Right kidney (tissue), 9 donors: ENCODE measurements around the gene APOL1.
"Not testable (repeated sequence)": the region's sequence is repeated elsewhere in the genome, so short reads cannot be mapped to it uniquely, and the experiment has no call there.

Experiments used
- DNase-seq: peaks from one replicate; pipeline ENCODE4 v3.0.0-alpha.2; 2016
- long read RNA-seq, 8 donors: transcript quantifications; one replicate each; lab custom pipeline, GENCODE V29; 2026

APOL1 gene
- long read RNA-seq, donor 1, partial matches to known transcripts = 0 of 1 reads
- long read RNA-seq, donor 1, other reads (novel, unspliced or antisense) = 0 of 1 reads
- long read RNA-seq, donor 2 = 0 reads
- long read RNA-seq, donor 3, partial matches to known transcripts = 0 of 2 reads
- long read RNA-seq, donor 3, other reads (novel, unspliced or antisense) = 0 of 2 reads
- long read RNA-seq, donor 4, partial matches to known transcripts = 0 of 1 reads
- long read RNA-seq, donor 4, other reads (novel, unspliced or antisense) = 0 of 1 reads
- long read RNA-seq, donor 5, partial matches to known transcripts = 0 of 1 reads
- long read RNA-seq, donor 5, other reads (novel, unspliced or antisense) = 0 of 1 reads
- long read RNA-seq, donor 6, partial matches to known transcripts = 0 of 2 reads
- long read RNA-seq, donor 6, other reads (novel, unspliced or antisense) = 0 of 2 reads
- long read RNA-seq, donor 7, partial matches to known transcripts = 0 of 10 reads
- long read RNA-seq, donor 7, other reads (novel, unspliced or antisense) = 8 of 10 reads
- long read RNA-seq, donor 8, partial matches to known transcripts = 0 of 5 reads
- long read RNA-seq, donor 8, other reads (novel, unspliced or antisense) = 5 of 5 reads

GRCh38 chr22:36252754-36253522 is at the start of gene APOL1:
Gene APOL1 (plus strand): TSS chr22:36253133. CDS start chr22:36254956, 1,823 bp downstream.
- no peak for DNase-seq

GRCh38 chr22:36203441-36203840 is 49.5 kb upstream of the APOL1 start:
- DNase-seq = not testable (repeated sequence)

GRCh38 chr22:36204001-36204631 is 48.8 kb upstream of the APOL1 start:
- DNase-seq = no peak

DNA sequence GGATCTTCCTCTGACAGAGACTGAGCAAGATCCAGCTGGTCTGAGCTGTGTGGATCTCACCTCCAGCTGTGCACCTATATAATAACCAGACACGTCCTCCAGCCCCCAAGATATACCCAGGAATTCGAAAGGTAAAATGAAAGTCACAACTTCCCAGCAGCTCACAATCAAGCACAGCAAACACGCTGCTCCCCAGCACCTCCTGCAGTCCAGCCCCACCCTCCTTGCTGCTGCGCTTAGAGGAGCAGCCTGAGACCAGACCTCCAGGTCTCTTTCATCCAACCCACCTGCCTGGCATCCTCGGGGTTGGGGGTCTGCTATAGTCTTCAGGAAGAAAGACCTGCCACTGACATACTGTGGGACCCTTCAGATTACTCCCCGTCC is 48.3 kb upstream of the APOL1 start:
- DNase-seq = no peak

DNA sequence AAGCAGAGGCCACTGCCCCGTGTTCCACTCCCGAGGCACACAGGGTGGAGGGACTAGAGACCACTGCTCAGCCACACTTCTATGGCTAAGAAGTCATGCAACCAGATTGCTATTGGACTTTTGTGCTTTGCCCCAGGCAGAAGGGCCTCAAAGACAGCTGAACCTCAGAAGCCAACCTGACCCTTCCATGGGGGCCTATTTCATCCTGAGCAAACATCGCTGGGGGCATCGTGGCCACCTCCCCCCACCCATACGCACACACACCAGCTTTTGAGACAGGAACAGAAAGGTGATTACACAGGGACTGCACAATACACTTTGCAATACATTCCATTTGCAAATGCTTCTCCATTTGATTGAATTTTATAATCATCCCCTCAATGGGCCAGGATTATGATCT is 47.4 kb upstream of the APOL1 start:
- DNase-seq = not testable (repeated sequence)

- no peak for DNase-seq
Observed at GRCh38 chr22:36206255-36206654, 46.7 kb upstream of the APOL1 start.

DNA sequence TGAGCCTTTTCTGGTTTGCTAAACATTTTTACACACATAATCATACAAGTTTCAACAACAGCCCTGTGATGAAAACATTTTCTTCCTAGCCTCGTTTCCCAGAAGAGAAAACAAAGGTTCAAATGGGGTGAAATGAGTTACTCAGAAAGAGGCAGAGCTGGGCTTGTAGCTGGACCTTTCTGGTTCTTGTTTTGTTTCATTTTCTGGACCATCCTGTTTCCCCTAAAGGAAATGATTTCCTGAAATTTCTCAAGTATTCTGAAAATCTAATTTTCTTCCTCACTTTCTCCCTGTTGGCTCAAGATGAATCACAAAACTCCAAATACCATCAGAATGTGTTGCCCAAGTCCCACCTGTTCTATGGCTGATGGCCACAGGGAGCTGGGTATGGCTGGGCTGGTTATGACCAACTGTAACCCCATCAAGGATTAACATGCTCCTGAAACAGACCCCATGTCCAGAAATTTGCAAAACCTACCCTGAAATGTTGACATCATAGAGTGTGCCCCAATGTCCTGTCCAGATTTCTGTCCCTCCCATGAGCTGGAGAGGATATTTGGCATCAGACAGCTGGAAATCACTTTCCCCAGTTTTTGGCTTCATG is 44.7 kb upstream of the APOL1 start:
- no peak for DNase-seq

DNA sequence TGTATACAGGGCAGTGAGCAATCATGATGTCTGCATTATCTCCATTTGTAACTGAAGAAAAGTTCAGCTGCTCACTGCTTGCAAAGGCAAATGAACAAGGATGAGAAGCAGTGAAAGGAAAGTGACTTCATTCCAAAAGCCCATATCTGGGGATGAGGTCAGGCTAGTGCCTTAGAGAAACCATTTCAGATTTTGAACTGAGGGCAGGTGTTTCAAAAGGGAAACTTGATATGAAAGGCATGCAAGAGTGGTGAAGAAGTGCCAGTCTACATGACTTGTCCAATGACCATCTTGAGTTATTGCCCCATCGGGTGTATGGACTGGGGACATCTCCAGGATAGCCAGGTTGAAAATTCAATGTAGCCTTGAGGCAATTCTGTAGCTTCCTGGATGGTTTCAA is 44.0 kb upstream of the APOL1 start:
- DNase-seq = no peak

GRCh38 chr22:36209488-36209908 is 43.4 kb upstream of the APOL1 start:
- DNase-seq = not testable (repeated sequence)

GRCh38 chr22:36210224-36210623 is 42.7 kb upstream of the APOL1 start:
- no peak for DNase-seq

- DNase-seq = no peak
Observed at GRCh38 chr22:36211237-36211861, 41.6 kb upstream of the APOL1 start.

GRCh38 chr22:36212901-36213300 is 40.0 kb upstream of the APOL1 start:
- DNase-seq = no peak

DNA sequence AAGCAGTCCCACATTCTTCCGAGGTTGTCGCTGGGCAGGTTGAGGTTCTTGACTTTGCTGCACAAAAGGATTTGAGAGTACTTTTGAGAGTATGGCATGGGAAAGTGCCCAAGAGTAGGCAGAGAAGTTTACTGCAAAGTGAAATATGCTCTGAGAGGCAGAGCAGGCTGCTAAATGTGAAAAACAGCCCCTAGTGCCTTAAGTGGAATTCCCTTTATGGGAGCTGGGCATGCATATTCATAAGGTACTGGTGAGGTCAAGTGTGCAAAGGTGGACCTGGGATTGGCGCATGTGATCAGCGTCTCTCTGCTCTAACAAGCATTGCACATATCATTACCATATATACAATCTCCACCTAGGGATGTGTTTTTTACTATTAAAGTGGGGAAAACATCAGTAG is 39.3 kb upstream of the APOL1 start:
- DNase-seq = no peak

GRCh38 chr22:36215981-36216380 is 37.0 kb upstream of the APOL1 start:
- no peak for DNase-seq

GRCh38 chr22:36218648-36219193 is 34.2 kb upstream of the APOL1 start:
- no peak for DNase-seq

- DNase-seq = no peak
Observed at GRCh38 chr22:36220451-36220921, 32.4 kb upstream of the APOL1 start.

- no peak for DNase-seq
Observed at GRCh38 chr22:36221799-36222751, 30.9 kb upstream of the APOL1 start.

GRCh38 chr22:36222887-36223450 is 30.0 kb upstream of the APOL1 start:
- no peak for DNase-seq

- no peak for DNase-seq
Observed at GRCh38 chr22:36223504-36223903, 29.4 kb upstream of the APOL1 start.

DNA sequence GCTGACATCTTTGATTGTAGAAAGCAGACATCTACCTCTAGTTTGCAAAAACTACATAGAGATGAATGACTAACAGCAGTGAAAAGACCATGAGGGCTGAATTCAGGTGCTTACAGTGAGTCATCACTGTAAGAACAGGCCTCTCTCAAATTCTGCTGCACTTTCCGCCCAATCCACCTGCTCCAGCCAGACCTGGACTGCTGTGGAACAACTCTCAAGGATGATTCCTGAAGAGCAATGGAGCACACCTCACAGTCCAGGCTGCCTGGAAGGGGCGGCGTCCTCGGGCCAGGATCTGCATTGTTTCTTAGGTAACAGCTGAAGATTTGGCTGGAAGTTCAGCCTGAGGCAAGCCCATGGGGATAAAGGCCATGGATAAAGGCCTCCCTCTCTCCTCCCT is 28.7 kb upstream of the APOL1 start:
- DNase-seq = no peak
